H1 (cell line): ENCODE data around the gene PRMT2. TPM values are rescaled to one million over a fixed set of nuclear protein-coding genes. Genes with fewer than 3 reads are reported as not detected.

Source experiments
- CTCF ChIA-PET: fragments of 300-600 bp; sonication (Branson Sonifier 250); formaldehyde crosslinking; loops from one replicate; lab custom pipeline; 2021; ENCODE audit not compliant: partially characterized antibody; lab: Charles Lee
- POLR2A ChIA-PET: fragments of 300-600 bp; sonication (Branson Sonifier 250); formaldehyde crosslinking; loops from one replicate; lab custom pipeline; 2021; ENCODE audit warnings: inconsistent platforms; ENCODE audit not compliant: partially characterized antibody; lab: Charles Lee
- DNase-seq, 2 experiments: peaks; one replicate each; pipeline versions ENCODE4 v3.0.0 to v3.0.0-alpha.2; 2010 to 2022; ENCODE audit warnings: low spot score in 2 of 2, low read depth in 1 of 2, mixed read lengths in 1 of 2
- FAIRE-seq: peaks from 2 replicates; lab custom pipeline; 2011; peaks lifted over from hg19 to GRCh38; lab: Jason Lieb, UNC
- H2AFZ ChIP-seq: 2 replicates; pipeline ENCODE4 v1.8.1; 2012; ENCODE audit warnings: low read length, inconsistent platforms
- H2AK5ac ChIP-seq: 2 replicates; pipeline ENCODE4 v1.6.1; 2013; ENCODE audit warnings: low read depth, low read length
- H2BK120ac ChIP-seq: replicated peaks from 2 replicates; pipeline ENCODE3; 2013; ENCODE audit warnings: low read depth, low read length, inconsistent platforms
- H2BK12ac ChIP-seq: 2 replicates; pipeline ENCODE4 v1.6.1; 2013; ENCODE audit warnings: low read depth, low read length
- H2BK15ac ChIP-seq: 2 replicates; pipeline ENCODE4 v1.6.1; 2013; ENCODE audit warnings: low read length
- H2BK20ac ChIP-seq: 2 replicates; pipeline ENCODE4 v1.6.1; 2013; ENCODE audit warnings: low read length
- H2BK5ac ChIP-seq: 2 replicates; pipeline ENCODE4 v1.6.1; 2013; ENCODE audit warnings: low read depth, low read length
- H3K14ac ChIP-seq: 2 replicates; pipeline ENCODE4 v1.6.1; 2013; ENCODE audit warnings: inconsistent platforms; ENCODE audit not compliant: insufficient read length
- H3K18ac ChIP-seq: 2 replicates; pipeline ENCODE4 v1.6.1; 2013; ENCODE audit warnings: low read length; ENCODE audit errors: extremely low read depth
- H3K23ac ChIP-seq: 2 replicates; pipeline ENCODE4 v1.6.1; 2013; ENCODE audit warnings: inconsistent platforms; ENCODE audit not compliant: insufficient read length
- H3K23me2 ChIP-seq: 2 replicates; pipeline ENCODE4 v1.6.1; 2013; ENCODE audit warnings: low read depth, low read length
- H3K27ac ChIP-seq: 2 replicates; pipeline ENCODE4 v1.6.1; 2011; ENCODE audit warnings: low read depth, low read length, inconsistent platforms
- H3K27me3 ChIP-seq, 4 experiments: replicated peaks in 1 of 4; 1 replicate in 1 of 4; 2 replicates in 3 of 4; pipeline versions ENCODE4 v1.6.1 to v1.8.1; 2011 to 2013; ENCODE audit warnings: low read length in 3 of 4, mild to moderate bottlenecking in 3 of 4, inconsistent platforms in 2 of 4, mixed read lengths in 2 of 4, moderate library complexity in 1 of 4; ENCODE audit not compliant: control insufficient read depth in 3 of 4, insufficient read depth in 3 of 4; ENCODE audit errors: extremely low read depth in 1 of 4
- H3K36me3 ChIP-seq, 4 experiments: 2 replicates each; pipeline versions ENCODE4 v1.6.1 to v1.8.1; 2011 to 2013; ENCODE audit warnings: mild to moderate bottlenecking in 4 of 4, low read length in 3 of 4, moderate library complexity in 2 of 4, control low read depth in 1 of 4, inconsistent platforms in 1 of 4; ENCODE audit not compliant: insufficient read depth in 4 of 4, control insufficient read depth in 2 of 4
- H3K4ac ChIP-seq: replicated peaks from 2 replicates; pipeline ENCODE3; 2013; ENCODE audit warnings: low read length, low read depth, mixed read lengths, inconsistent platforms; ENCODE audit not compliant: insufficient read length
- H3K4me1 ChIP-seq, 4 experiments: replicated peaks in 1 of 4; 1 replicate in 1 of 4; 2 replicates in 3 of 4; pipeline versions ENCODE4 v1.6.1 to v1.8.1; 2011 to 2013; ENCODE audit warnings: low read length in 3 of 4, inconsistent platforms in 2 of 4, mixed read lengths in 1 of 4; ENCODE audit not compliant: insufficient read depth in 4 of 4, control insufficient read depth in 3 of 4
- H3K4me2 ChIP-seq, 2 experiments: 2 replicates each; pipeline versions ENCODE4 v1.6.1 to v1.8.1; 2011 to 2013; ENCODE audit warnings: low read depth in 2 of 2, low read length in 2 of 2, control low read depth in 1 of 2, inconsistent platforms in 1 of 2, mild to moderate bottlenecking in 1 of 2; ENCODE audit not compliant: insufficient read depth in 1 of 2
- H3K4me3 ChIP-seq, 4 experiments: fragments of 200-600, 300-600 bp in 1 of 4; sonication (generic), shearing (Covaris generic), sonication (Bioruptor Twin) in 1 of 4; 2 replicates each; pipeline versions ENCODE4 v1.5.1 to v1.8.1; 2011 to 2016; ENCODE audit warnings: low read length in 4 of 4, low read depth in 3 of 4, control low read depth in 2 of 4, inconsistent platforms in 2 of 4, mild to moderate bottlenecking in 2 of 4, mixed read lengths in 1 of 4, moderate library complexity in 1 of 4; ENCODE audit not compliant: insufficient read depth in 2 of 4; ENCODE audit errors: extremely low read depth in 1 of 4
- H3K56ac ChIP-seq: replicated peaks from 2 replicates; pipeline ENCODE3; 2013; ENCODE audit warnings: low read depth, mild to moderate bottlenecking, mixed read lengths, low read length, inconsistent platforms; ENCODE audit not compliant: insufficient read length
- H3K79me1 ChIP-seq: 2 replicates; pipeline ENCODE4 v1.6.1; 2013; ENCODE audit warnings: low read depth, low read length, control low read depth
- H3K79me2 ChIP-seq, 2 experiments: 2 replicates each; pipeline versions ENCODE4 v1.6.1 to v1.8.1; 2012 to 2013; ENCODE audit warnings: low read length in 2 of 2, mild to moderate bottlenecking in 2 of 2, inconsistent platforms in 1 of 2; ENCODE audit not compliant: insufficient read depth in 2 of 2, control insufficient read depth in 1 of 2
- H3K9ac ChIP-seq, 4 experiments: replicated peaks in 1 of 4; 1 replicate in 1 of 4; 2 replicates in 3 of 4; pipeline versions ENCODE4 v1.6.1 to v1.8.1; 2011 to 2013; ENCODE audit warnings: low read depth in 3 of 4, low read length in 3 of 4, control low read depth in 2 of 4, mild to moderate bottlenecking in 2 of 4, moderate library complexity in 2 of 4, inconsistent platforms in 1 of 4; ENCODE audit errors: extremely low read depth in 1 of 4
- H3K9me3 ChIP-seq, 2 experiments: 2 replicates each; pipeline versions ENCODE4 v1.6.1 to v1.8.1; 2012 to 2013; ENCODE audit warnings: mild to moderate bottlenecking in 2 of 2, moderate library complexity in 2 of 2, control low read depth in 1 of 2, inconsistent platforms in 1 of 2, low read depth in 1 of 2, low read length in 1 of 2, mixed read lengths in 1 of 2; ENCODE audit not compliant: insufficient read depth in 2 of 2
- H4K20me1 ChIP-seq, 2 experiments: replicated peaks in 1 of 2; 2 replicates each; pipeline versions ENCODE3 to v1.8.1; 2011 to 2013; ENCODE audit warnings: inconsistent platforms in 2 of 2, low read length in 2 of 2, mild to moderate bottlenecking in 1 of 2; ENCODE audit not compliant: insufficient read depth in 2 of 2, control insufficient read depth in 1 of 2
- H4K5ac ChIP-seq: 2 replicates; pipeline ENCODE4 v1.6.1; 2013; ENCODE audit warnings: low read length, low read depth, mixed read lengths, inconsistent platforms; ENCODE audit not compliant: insufficient read length
- H4K8ac ChIP-seq: 2 replicates; pipeline ENCODE4 v1.8.0; 2013; ENCODE audit warnings: mild to moderate bottlenecking, moderate library complexity, low read length, inconsistent platforms; ENCODE audit not compliant: insufficient read depth; ENCODE audit errors: extremely low read depth
- H4K91ac ChIP-seq: replicated peaks from 2 replicates; pipeline ENCODE3; 2013; ENCODE audit warnings: low read length, mixed read lengths, inconsistent platforms; ENCODE audit not compliant: insufficient read length
- BACH1 ChIP-seq: IDR thresholded peaks from 2 replicates; pipeline ENCODE4 v1.6.1; 2012; ENCODE audit warnings: low read length, improper control_type of control experiment
- E2F6 ChIP-seq: IDR thresholded peaks from 2 replicates; pipeline ENCODE4 v1.6.1; 2012; ENCODE audit warnings: inconsistent platforms
- EP300 ChIP-seq, 2 experiments: IDR thresholded peaks; 1 replicate in 1 of 2; 2 replicates in 1 of 2; pipeline ENCODE4 v1.6.1; 2011 to 2012; ENCODE audit warnings: low read depth in 2 of 2, low read length in 2 of 2, mild to moderate bottlenecking in 2 of 2, borderline replicate concordance in 1 of 2, inconsistent platforms in 1 of 2, moderate library complexity in 1 of 2
- RAD21 ChIP-seq, 2 experiments: IDR thresholded peaks in 1 of 2; conservative IDR thresholded peaks in 1 of 2; 2 replicates each; pipeline ENCODE4 v1.6.1; 2011; ENCODE audit warnings: low read depth in 2 of 2, low read length in 2 of 2, improper control_type of control experiment in 1 of 2, inconsistent platforms in 1 of 2, mild to moderate bottlenecking in 1 of 2, moderate library complexity in 1 of 2
- SAP30 ChIP-seq: fragments of 300-600 bp; sonication (generic); IDR thresholded peaks from 2 replicates; pipeline ENCODE4 v1.7.1; 2012; ENCODE audit warnings: low read length, moderate library complexity, mild to moderate bottlenecking, inconsistent platforms; ENCODE audit not compliant: insufficient read depth, insufficient replicate concordance
- TAF7 ChIP-seq: optimal IDR thresholded peaks from 2 replicates; pipeline ENCODE3; 2011; ENCODE audit warnings: low read depth, mild to moderate bottlenecking, inconsistent platforms, low read length, moderate library complexity, borderline replicate concordance
- TBP ChIP-seq: IDR thresholded peaks from 2 replicates; pipeline ENCODE4 v1.6.1; 2011; ENCODE audit warnings: low read depth, low read length, improper control_type of control experiment
- USF2 ChIP-seq: IDR thresholded peaks from 2 replicates; pipeline ENCODE4 v1.6.1; 2011; ENCODE audit warnings: low read length, improper control_type of control experiment
- WGBS, 2 experiments: shearing (Covaris generic) in 1 of 2; methylation state at CpG; one replicate each; pipeline versions ENCODE4 v1.1.6 to v1.1.7; 2013 to 2015; ENCODE audit warnings: low lambda C conversion rate in 2 of 2, mixed read lengths in 2 of 2, inconsistent platforms in 1 of 2, low coverage in 1 of 2, missing lambda C conversion rate in 1 of 2; ENCODE audit not compliant: insufficient replicate concordance in 2 of 2, insufficient coverage in 1 of 2, insufficient read length in 1 of 2; ENCODE audit errors: extremely low coverage in 1 of 2, missing lambda C conversion rate in 1 of 2; 5-methylcytosine and 5-hydroxymethylcytosine counted together
- polyA plus RNA-seq, 7 experiments: library from polyadenylated mRNA; depleted of rRNA in 3 of 7; stranded (reverse) in 5 of 7; unstranded in 2 of 7; fragments of >200 nt in 5 of 7; fragments of 200-250 nt in 2 of 7; gene quantifications; 1 replicate in 5 of 7; 2 replicates in 1 of 7; 4 replicates in 1 of 7; pipeline versions ENCODE4 v1.2.1 to v1.2.3, GENCODE V29; 2011 to 2013; ENCODE audit warnings: missing spikeins in 2 of 7, mixed read lengths in 2 of 7
- total RNA-seq: library from RNA; stranded (reverse); fragmentation: NEBNext Ultra II Directional; extraction: Animal tissue kit (Norgen Biotek cat#: 25700); gene quantifications from 2 replicates; pipeline ENCODE4 v1.2.1, GENCODE V29; 2021

Gene PRMT2
- total and polyA plus RNA-seq, 2 of the 8 experiments (the other 6 are each of a cell fraction or from before 2014, with no cell fraction given), result 45.8 to 59.2 TPM

GRCh38 chr21:46674430-46675007, 39.0 kb downstream of the PRMT2 start:
- Histone ChIP-seq H3K56ac (no peak overlapping the region), H2AFZ (no peak overlapping the region), H3K4me2 (no peak overlapping the region), H4K5ac (no peak overlapping the region), H3K27me3 (peaks cover 0 to 2% (median under 1%) of the 10 kb centered on the region in 4 experiments; a peak in 2 of 7 replicates), H3K36me3 (no peaks in the 10 kb centered on the region), H3K23me2 (no peaks in the 10 kb centered on the region), H3K18ac (no peak overlapping the region), H2BK120ac (no peak overlapping the region), H3K79me1 (no peaks in the 10 kb centered on the region), H3K79me2 (no peaks in the 10 kb centered on the region), H2BK5ac (no peak overlapping the region), H3K4ac (no peak overlapping the region), H3K4me3 (no peak overlapping the region), H2BK12ac (0 out of 2 replicates have a peak overlapping the region, but pooled peaks have one; percentile 17), H3K9me3 (no peaks in the 10 kb centered on the region), H4K8ac (no peak overlapping the region), H2BK15ac (no peak overlapping the region), H2AK5ac (no peak overlapping the region), H4K20me1 (no peaks in the 10 kb centered on the region), H2BK20ac (no peak overlapping the region), H3K9ac (no peak overlapping the region), H3K4me1 (no peaks in the 10 kb centered on the region), H3K23ac (no peak overlapping the region), H3K14ac (no peak overlapping the region), H3K27ac (no peak overlapping the region), H4K91ac (no peak overlapping the region)
- TF ChIP-seq TAF7 (no peak), RAD21 (IDR thresholded peaks at IDR 0.05 in 1 of 2, conservative IDR thresholded peaks at IDR 0.05 in 1 of 2; ENCODE audit: low read depth in 2 of 2, low read length in 2 of 2) (no peak), EP300 (IDR thresholded peaks at IDR 0.05; ENCODE audit: borderline replicate concordance in 1 of 2, low read depth in 2 of 2, low read length in 2 of 2) (no peak), SAP30 (no peak), TBP (no peak), E2F6 (no peak), BACH1 (no peak), USF2 (no peak)
- ChIA-PET POLR2A (interaction anchor here (0.6 kb wide), 1 partner anchor 922 kb away, joined by 3 read pairs; no protein-coding TSS in a partner anchor), CTCF (no interaction called here)
- DNase-seq (no peak), FAIRE-seq (no peak)
- WGBS, 2 experiments, result 84% methylated on average over 9 of the region's 9 CpGs; no CpG with 5 or more reads in 1 of the 2 experiments
